Stomach (tissue), 9 donors: ENCODE results near the gene PHETA2. TPM values are rescaled to one million over a fixed set of nuclear protein-coding genes. Genes with fewer than 3 reads are reported as not detected.

Experiments used
- DNase-seq, 2 donors: peaks; one replicate each; pipeline versions ENCODE4 v3.0.0 to v3.0.0-alpha.2; 2013 to 2019
- H3K27ac ChIP-seq, 5 donors: fragments of 200-600 bp in 4 of 5; sonication (generic) in 4 of 5; one replicate each; pipeline ENCODE4 v1.5.1; 2013 to 2019; ENCODE audit warnings: mild to moderate bottlenecking in 1 of 5, moderate library complexity in 1 of 5
- H3K27me3 ChIP-seq, 3 donors: fragments of 200-600 bp; sonication (generic); one replicate each; pipeline ENCODE4 v1.5.1; 2017 to 2019; ENCODE audit warnings: mixed run types in 1 of 3
- H3K36me3 ChIP-seq, 4 donors: fragments of 200-600 bp; sonication (generic); 1 replicate in 3 of 4; 2 replicates in 1 of 4; pipeline ENCODE4 v1.5.1; 2016 to 2019
- H3K4me1 ChIP-seq, 4 donors: fragments of 200-600 bp; sonication (generic); one replicate each; pipeline ENCODE4 v1.5.1; 2016 to 2019
- H3K4me3 ChIP-seq, 4 donors: fragments of 200-600 bp; sonication (generic) in 3 of 4; one replicate each; pipeline ENCODE4 v1.5.1; 2016 to 2019; ENCODE audit warnings: mild to moderate bottlenecking in 1 of 4
- H3K9me3 ChIP-seq, 4 donors: fragments of 200-600 bp; sonication (generic); one replicate each; pipeline ENCODE4 v1.5.1; 2016 to 2019
- CTCF ChIP-seq, 7 experiments: fragments of 450-650 bp in 4 of 7; fragments of 200-600 bp in 3 of 7; sonication (generic) in 3 of 7; IDR thresholded peaks; one replicate each; pipeline ENCODE4 v1.5.1; 2016 to 2019; ENCODE audit warnings: antibody characterized with exemption in 7 of 7, control low read depth in 2 of 7, mild to moderate bottlenecking in 1 of 7
- EP300 ChIP-seq: sonication (generic); formaldehyde crosslinking; IDR thresholded peaks from one replicate; pipeline ENCODE4 v1.6.1; 2017; ENCODE audit warnings: antibody characterized with exemption
- POLR2A ChIP-seq, 4 donors: fragments of 450-650 bp; IDR thresholded peaks; one replicate each; pipeline ENCODE4 v1.6.1; 2016; ENCODE audit warnings: antibody characterized with exemption in 4 of 4, control low read depth in 2 of 4, mild to moderate bottlenecking in 1 of 4, moderate library complexity in 1 of 4
- POLR2AphosphoS5 ChIP-seq, 3 donors: sonication (generic); formaldehyde crosslinking; IDR thresholded peaks; one replicate each; pipeline ENCODE4 v1.6.1; 2016; ENCODE audit warnings: antibody characterized with exemption in 3 of 3
- WGBS, 5 donors: extraction: QIAGEN DNeasy Blood & Tissue Kit in 3 of 5; methylation state at CpG; one replicate each; pipeline versions ENCODE4 v1.1.5 to v1.1.7; 2013 to 2018; 5-methylcytosine and 5-hydroxymethylcytosine counted together
- intact Hi-C: fragments of 100-400 bp; cut with DNase I; formaldehyde crosslinking; loops from one replicate; pipeline ENCODE4 v1.15.1; 2023; ENCODE audit warnings: low total_unique reads
- polyA plus RNA-seq, 3 donors: library from polyadenylated mRNA; stranded (reverse); fragments of 200-250 nt; gene quantifications; one replicate each; pipeline ENCODE4 v1.2.3, GENCODE V29; 2013
- total RNA-seq, 5 donors: library from RNA; depleted of rRNA; stranded (reverse); fragments of >200 nt; gene quantifications; one replicate each; pipeline versions ENCODE4 v1.1.0 to v1.2.3, GENCODE V29; 2014 to 2016
- donor health status: healthy with polysubstance abuse.
- donor health status: Bipolar disorder and iron deficiency.
- donor health status: healthy.

The PHETA2 gene
- total and polyA plus RNA-seq, 8 donors: 8.4 to 30.1 (median 20.8) TPM

GRCh38 chr22:42066937-42067336, 7.1 kb upstream of the PHETA2 start:
- intact Hi-C loops: no loop called here
- DNase-seq: no peak
- TF ChIP-seq POLR2AphosphoS5 (IDR thresholded peaks at IDR 0.05): no peak
- no peak for TF ChIP-seq CTCF (IDR thresholded peaks at IDR 0.05)
- TF ChIP-seq EP300: no peak
- TF ChIP-seq POLR2A (IDR thresholded peaks at IDR 0.05): no peak
- Histone ChIP-seq H3K9me3 (no peaks in the 10 kb centered on the region), H3K36me3 (peaks cover 32 to 67% (median 59%) of the 10 kb centered on the region in 4 donors), H3K27ac (no peak overlapping the region), H3K4me1 (peaks cover 17 to 35% (median 24%) of the 10 kb centered on the region in 4 donors), H3K27me3 (no peaks in the 10 kb centered on the region), H3K4me3 (no peak overlapping the region)
- 92 to 96% (median 95%) methylated on average over 8 to 10 of the region's 10 CpGs for WGBS, 5 donors

- intact Hi-C loops: no loop called here
- peaks cover 32 to 58% (median 51%) of the 10 kb centered on the region in 4 donors for H3K36me3 ChIP-seq
- TF ChIP-seq POLR2AphosphoS5 (IDR thresholded peaks at IDR 0.05): no peak
- no peak for TF ChIP-seq CTCF (IDR thresholded peaks at IDR 0.05)
- TF ChIP-seq POLR2A (IDR thresholded peaks at IDR 0.05): no peak
- no peak for TF ChIP-seq EP300
- 88 to 97% (median 92%) methylated on average over 11 to 14 of the region's 14 CpGs for WGBS, 5 donors
- no peaks in the 10 kb centered on the region for H3K9me3 ChIP-seq
- no peak overlapping the region for H3K27ac ChIP-seq
- no peak for DNase-seq
- no peaks in the 10 kb centered on the region for H3K27me3 ChIP-seq
- no peak overlapping the region for H3K4me3 ChIP-seq
- H3K4me1 ChIP-seq: peaks cover 17 to 42% (median 24%) of the 10 kb centered on the region in 4 donors
These were observed 6.3 kb upstream of the PHETA2 start for GRCh38 chr22:42067671-42068251.

- Histone ChIP-seq H3K4me3 (no peak overlapping the region), H3K4me1 (peaks cover 17 to 46% (median 25%) of the 10 kb centered on the region in 4 donors), H3K27me3 (no peaks in the 10 kb centered on the region), H3K9me3 (no peaks in the 10 kb centered on the region), H3K27ac (no peak overlapping the region), H3K36me3 (peaks cover 29 to 54% (median 46%) of the 10 kb centered on the region in 4 donors)
- TF ChIP-seq EP300 (no peak), POLR2A (IDR thresholded peaks at IDR 0.05) (no peak), POLR2AphosphoS5 (IDR thresholded peaks at IDR 0.05) (no peak), CTCF (IDR thresholded peaks at IDR 0.05) (no peak)
- DNase-seq: no peak
- intact Hi-C loops: no loop called here
- WGBS, 5 donors: 95 to 100% (median 97%) methylated on average over 2 to 4 of the region's 4 CpGs
These were observed 5.8 kb upstream of the PHETA2 start for GRCh38 chr22:42068291-42068690.

GRCh38 chr22:42069801-42070516, 4.1 kb upstream of the PHETA2 start:
- Histone ChIP-seq H3K4me3 (peak overlapping the region; percentile 51 to 69 (median 60)), H3K4me1 (peaks cover 27 to 60% (median 37%) of the 10 kb centered on the region in 4 donors), H3K9me3 (no peaks in the 10 kb centered on the region), H3K36me3 (peaks cover 29 to 39% (median 34%) of the 10 kb centered on the region in 4 donors), H3K27ac (peak overlapping the region; percentile 88 to 93 (median 89)), H3K27me3 (no peaks in the 10 kb centered on the region)
- intact Hi-C loops: no loop called here
- TF ChIP-seq EP300 (no peak), CTCF (IDR thresholded peaks at IDR 0.05) (no peak), POLR2A (IDR thresholded peaks at IDR 0.05) (no peak), POLR2AphosphoS5 (IDR thresholded peaks at IDR 0.05) (no peak)
- no peak for DNase-seq
- 11 to 21% (median 16%) methylated on average over 14 to 19 of the region's 19 CpGs for WGBS, 5 donors
